ENCODE measurements around the gene ARHGAP27. TPM values are rescaled to one million over a fixed set of nuclear protein-coding genes. Genes with fewer than 3 reads are reported as not detected.

ARHGAP27 gene
- total and polyA plus RNA-seq, 9 of the 15 experiments (the other 6 are each of a cell fraction or from before 2014, with no cell fraction given) = 0.04 to 4.6 (median 2.1) TPM

DNA sequence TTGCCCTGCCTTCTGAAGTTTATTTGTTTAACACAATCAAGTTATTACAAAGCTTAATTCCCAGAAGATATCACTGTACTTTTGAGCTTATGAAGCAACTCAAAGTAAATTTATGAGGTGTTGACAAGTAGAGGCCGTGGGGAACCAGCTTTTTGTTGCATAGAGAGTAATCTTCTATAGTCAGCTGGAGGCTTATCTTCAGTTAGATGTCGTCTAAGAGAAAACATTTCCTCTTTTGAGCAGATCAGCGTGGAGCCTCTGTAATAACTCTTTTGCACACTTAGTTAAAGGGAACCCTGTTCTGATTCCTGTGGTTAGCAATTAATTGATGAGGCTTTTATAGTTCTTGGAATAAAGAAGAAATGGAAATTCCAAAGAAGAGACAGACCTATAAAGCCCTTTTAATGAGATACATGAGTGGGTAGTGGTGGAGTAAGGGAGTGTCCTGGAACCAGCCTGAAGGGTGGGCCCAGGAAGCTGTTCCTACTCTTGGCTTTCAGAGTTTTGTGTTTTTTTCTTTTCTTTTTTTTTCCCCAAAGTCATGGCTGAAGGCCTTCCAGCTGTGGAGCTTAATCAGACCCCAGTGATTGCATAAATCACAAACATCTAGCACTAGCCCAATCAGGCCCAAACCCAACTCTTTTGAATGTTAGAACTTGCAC lies 87.0 kb downstream of the ARHGAP27 start (continued):
- peak; percentile 97 for TF ChIP-seq NCOR1 (IDR thresholded peaks at IDR 0.05)
- TF ChIP-seq ZEB2 (IDR thresholded peaks at IDR 0.05) = peak; percentile 79
- TF ChIP-seq ZNF75A (CRISPR knock-in tag; IDR thresholded peaks at IDR 0.05) = no peak
- TF ChIP-seq LEF1 (IDR thresholded peaks at IDR 0.05) = peak; percentile 99
- TF ChIP-seq ZNF780A (CRISPR knock-in tag; IDR thresholded peaks at IDR 0.05) = no peak
- no peak for TF ChIP-seq ARID2 (IDR thresholded peaks at IDR 0.05)
- no peak; the same call in 1 of the 2 replicates for TF ChIP-seq ILF3 (IDR thresholded peaks at IDR 0.05; ENCODE audit: borderline replicate concordance)
- peak; percentile 99 for TF ChIP-seq EP300 (IDR thresholded peaks at IDR 0.05; ENCODE audit: low read length)
- peak; percentile 63; the same call in 1 of the 2 replicates for TF ChIP-seq ZNF583 (CRISPR knock-in tag; IDR thresholded peaks at IDR 0.05)
- no peak for TF ChIP-seq ID3 (CRISPR knock-in tag; IDR thresholded peaks at IDR 0.05)
- TF ChIP-seq ID3 (tag; IDR thresholded peaks at IDR 0.05) = peak; percentile 87
- TF ChIP-seq CBX5 (IDR thresholded peaks at IDR 0.05; ENCODE audit: borderline replicate concordance, low read depth) = no peak
- no peak for TF ChIP-seq TSHZ1 (CRISPR knock-in tag; IDR thresholded peaks at IDR 0.05)
- TF ChIP-seq ERF (CRISPR knock-in tag; IDR thresholded peaks at IDR 0.05) = peak; percentile 65; the same call in 1 of the 2 replicates
- no peak for TF ChIP-seq XRCC3 (IDR thresholded peaks at IDR 0.05)
- TF ChIP-seq, protein P1, sequence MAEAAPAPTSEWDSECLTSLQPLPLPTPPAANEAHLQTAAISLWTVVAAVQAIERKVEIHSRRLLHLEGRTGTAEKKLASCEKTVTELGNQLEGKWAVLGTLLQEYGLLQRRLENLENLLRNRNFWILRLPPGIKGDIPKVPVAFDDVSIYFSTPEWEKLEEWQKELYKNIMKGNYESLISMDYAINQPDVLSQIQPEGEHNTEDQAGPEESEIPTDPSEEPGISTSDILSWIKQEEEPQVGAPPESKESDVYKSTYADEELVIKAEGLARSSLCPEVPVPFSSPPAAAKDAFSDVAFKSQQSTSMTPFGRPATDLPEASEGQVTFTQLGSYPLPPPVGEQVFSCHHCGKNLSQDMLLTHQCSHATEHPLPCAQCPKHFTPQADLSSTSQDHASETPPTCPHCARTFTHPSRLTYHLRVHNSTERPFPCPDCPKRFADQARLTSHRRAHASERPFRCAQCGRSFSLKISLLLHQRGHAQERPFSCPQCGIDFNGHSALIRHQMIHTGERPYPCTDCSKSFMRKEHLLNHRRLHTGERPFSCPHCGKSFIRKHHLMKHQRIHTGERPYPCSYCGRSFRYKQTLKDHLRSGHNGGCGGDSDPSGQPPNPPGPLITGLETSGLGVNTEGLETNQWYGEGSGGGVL (CRISPR knock-in tag; IDR thresholded peaks at IDR 0.05) = no peak
- peak; percentile 86 for TF ChIP-seq MYNN (IDR thresholded peaks at IDR 0.05)
- TF ChIP-seq MYNN (CRISPR knock-in tag; IDR thresholded peaks at IDR 0.05) = no peak
- peak; percentile 95 for TF ChIP-seq CBFA2T2 (conservative IDR thresholded peaks at IDR 0.05)
- TF ChIP-seq ZNF592 (IDR thresholded peaks at IDR 0.05) = peak; percentile 42; the same call in 1 of the 2 replicates
- peak; percentile 86 for TF ChIP-seq HMG20B (CRISPR knock-in tag; IDR thresholded peaks at IDR 0.05)
